Immature natural killer cell (primary cell): ENCODE results near the gene HLA-DMA. TPM values are rescaled to one million over a fixed set of nuclear protein-coding genes. Genes with fewer than 3 reads are reported as not detected.
A peak's percentile ranks its signal among the peaks of the same experiment; 100 is the strongest.
"Not testable (repeated sequence)": the region's sequence is repeated elsewhere in the genome, so short reads cannot be mapped to it uniquely, and the experiment has no call there.

Experiments
- DNase-seq, 3 donors: peaks; one replicate each; pipeline ENCODE4 v3.0.0; 2022; ENCODE audit warnings: mixed read lengths in 1 of 3
- H3K27ac Mint-ChIP-seq, 6 donors: one replicate each; pipeline ENCODE4 v1.8.0; 2020; ENCODE audit warnings: mixed read lengths in 6 of 6, mild to moderate bottlenecking in 5 of 6, inconsistent platforms in 4 of 6, moderate library complexity in 3 of 6
- H3K27me3 Mint-ChIP-seq, 3 donors: one replicate each; pipeline ENCODE4 v1.8.0; 2020 to 2021; ENCODE audit warnings: low read depth in 3 of 3, mild to moderate bottlenecking in 3 of 3, mixed read lengths in 3 of 3, moderate library complexity in 3 of 3, inconsistent platforms in 1 of 3
- H3K36me3 Mint-ChIP-seq, 3 donors: one replicate each; pipeline ENCODE4 v1.8.0; 2020; ENCODE audit warnings: mixed read lengths in 3 of 3, inconsistent platforms in 2 of 3, mild to moderate bottlenecking in 2 of 3
- H3K4me1 Mint-ChIP-seq, 2 donors: one replicate each; pipeline ENCODE4 v1.8.0; 2020; ENCODE audit warnings: inconsistent platforms in 2 of 2, mild to moderate bottlenecking in 2 of 2, mixed read lengths in 2 of 2, moderate library complexity in 1 of 2
- H3K4me3 Mint-ChIP-seq, 5 donors: one replicate each; pipeline ENCODE4 v1.8.0; 2020; ENCODE audit warnings: mild to moderate bottlenecking in 5 of 5, mixed read lengths in 5 of 5, inconsistent platforms in 3 of 5, moderate library complexity in 3 of 5
- H3K9me3 Mint-ChIP-seq, 6 donors: one replicate each; pipeline ENCODE4 v1.8.0; 2020; ENCODE audit warnings: mild to moderate bottlenecking in 6 of 6, mixed read lengths in 6 of 6, inconsistent platforms in 4 of 6, moderate library complexity in 3 of 6
- polyA plus RNA-seq, 3 donors: library from polyadenylated mRNA; unstranded; fragments of 300-500 nt; fragmentation: Illumina TruSeq; gene quantifications; one replicate each; pipeline ENCODE4 v1.2.3, GENCODE V29; 2021

HLA-DMA gene
- polyA plus RNA-seq, 3 donors from 2014 or later: 39.2 to 78.7 (median 69.7) TPM

DNA sequence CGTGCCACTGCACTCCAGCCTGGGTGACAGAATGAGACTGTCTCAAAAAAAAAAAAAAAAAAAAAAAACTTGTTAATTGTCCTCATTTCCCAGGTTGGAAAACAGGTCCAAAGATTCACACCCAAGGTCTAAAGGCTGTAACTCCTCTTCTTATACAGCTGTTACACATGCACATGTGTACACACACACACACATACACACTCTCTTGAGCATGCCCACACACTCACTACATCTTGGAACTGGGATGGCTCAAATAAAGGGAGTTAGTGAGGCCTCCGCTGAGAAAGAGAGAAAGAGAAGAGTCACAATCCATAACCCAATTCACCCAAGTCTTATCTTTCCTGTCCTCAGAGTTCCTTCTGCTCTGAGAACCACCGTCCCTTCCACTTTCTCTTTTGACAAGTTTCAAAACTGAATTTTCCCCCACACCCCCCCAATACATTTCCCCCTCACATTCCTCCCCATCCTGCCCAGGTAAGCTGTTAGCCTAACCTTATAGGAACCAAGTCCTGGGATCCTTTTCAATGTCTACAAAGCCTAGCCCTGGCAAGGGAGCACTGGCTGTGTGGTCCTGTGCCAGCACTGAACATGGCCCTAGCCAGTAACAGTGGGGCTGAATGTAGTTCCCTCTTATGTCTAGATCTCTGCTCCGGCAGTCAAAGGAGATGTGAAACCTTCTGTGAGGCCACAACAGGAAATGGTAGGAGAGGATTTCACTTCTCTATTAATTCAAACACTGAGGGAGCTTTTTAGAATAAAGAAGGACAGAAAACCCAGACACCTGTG is 8.8 kb downstream of the HLA-DMA start:
- no peaks in the 10 kb centered on the region for H3K36me3 Mint-ChIP-seq
- H3K4me1 Mint-ChIP-seq: peaks cover 60 to 70% of the 10 kb centered on the region in 2 donors
- H3K4me3 Mint-ChIP-seq: peak overlapping the region; percentile 78 to 91 (median 85)
- peaks cover 0 to 8% (median 2%) of the 10 kb centered on the region in 3 donors for H3K27me3 Mint-ChIP-seq
- H3K9me3 Mint-ChIP-seq: no peaks in the 10 kb centered on the region
- peak; percentile 45 to 50 (median 49) for DNase-seq
- H3K27ac Mint-ChIP-seq: peak overlapping the region; percentile 91 to 98 (median 96)

DNA sequence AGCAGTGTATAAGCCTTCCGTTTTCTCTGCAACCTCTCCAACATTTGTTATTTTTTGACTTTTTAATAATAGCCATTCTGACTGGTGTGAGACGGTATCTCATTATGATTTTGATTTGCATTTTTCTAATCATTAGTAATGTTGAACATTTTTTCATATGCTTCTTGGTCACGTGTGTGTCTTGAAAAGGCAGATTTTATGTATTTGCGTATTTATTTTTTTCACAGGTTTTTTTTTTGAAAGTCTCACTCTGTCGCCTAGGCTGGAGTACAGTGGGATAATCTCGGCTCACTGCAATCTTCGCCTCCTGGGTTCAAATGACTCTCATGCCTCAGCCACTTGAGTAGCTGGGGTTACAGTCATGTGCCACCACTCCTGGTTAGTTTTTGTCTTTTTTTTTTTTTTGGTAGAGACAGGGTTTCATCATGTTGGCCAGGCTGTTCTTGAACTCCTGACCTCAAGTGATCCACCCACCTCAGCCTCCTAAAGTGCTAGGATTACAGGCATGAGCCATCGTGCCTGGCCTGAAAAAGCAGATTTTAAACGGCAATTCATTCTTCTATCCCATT is 10.3 kb downstream of the HLA-DMA start:
- not testable (repeated sequence) for H3K27me3 Mint-ChIP-seq, DNase-seq

DNA sequence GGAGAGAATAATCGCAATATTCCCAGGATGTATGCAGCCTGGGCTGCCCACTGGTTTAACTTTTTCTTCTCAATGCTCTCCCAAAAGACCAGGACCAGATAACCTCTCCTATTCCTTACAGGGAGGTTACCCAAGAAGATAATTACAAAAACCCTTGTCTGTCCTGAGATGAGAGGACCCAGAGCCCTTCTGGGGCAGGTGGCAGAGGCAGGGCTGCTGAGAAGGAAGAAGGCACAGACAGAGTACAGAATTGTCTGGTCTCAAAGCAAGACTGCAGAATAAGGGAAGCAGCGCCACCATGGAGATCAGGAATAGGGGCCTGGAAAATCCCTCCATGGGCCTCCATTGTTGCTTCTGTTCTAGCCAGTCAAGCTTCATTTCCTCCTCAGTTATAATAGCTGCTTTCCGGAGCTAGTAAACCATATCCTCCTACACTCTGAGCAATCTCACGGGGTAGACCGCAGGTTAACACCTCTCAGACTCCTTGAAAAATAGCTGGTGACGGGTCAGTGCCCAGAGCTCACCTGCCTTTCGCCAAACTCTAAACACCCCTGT is 11.6 kb downstream of the HLA-DMA start:
- H3K4me3 Mint-ChIP-seq: peak overlapping the region; percentile 89 to 97 (median 94)
- H3K27ac Mint-ChIP-seq: peak overlapping the region; percentile 95 to 99 (median 98)
- peaks cover 60 to 70% of the 10 kb centered on the region in 2 donors for H3K4me1 Mint-ChIP-seq
- peak; percentile 72 to 75 (median 75) for DNase-seq
- peaks cover 12 to 18% (median 17%) of the 10 kb centered on the region in 3 donors for H3K36me3 Mint-ChIP-seq
- no peaks in the 10 kb centered on the region for H3K9me3 Mint-ChIP-seq
- peaks cover 0 to 8% (median 2%) of the 10 kb centered on the region in 3 donors for H3K27me3 Mint-ChIP-seq

More for the DNA sequence above, 10.3 kb downstream of the HLA-DMA start:
- peak overlapping the region in 4 of 5 donors; percentile 46 to 97 (median 78) for H3K4me3 Mint-ChIP-seq
- peaks cover 60 to 70% of the 10 kb centered on the region in 2 donors for H3K4me1 Mint-ChIP-seq
- H3K27ac Mint-ChIP-seq: peak overlapping the region; percentile 74 to 98 (median 86)
- not testable (repeated sequence) for H3K36me3 Mint-ChIP-seq, H3K9me3 Mint-ChIP-seq

DNA sequence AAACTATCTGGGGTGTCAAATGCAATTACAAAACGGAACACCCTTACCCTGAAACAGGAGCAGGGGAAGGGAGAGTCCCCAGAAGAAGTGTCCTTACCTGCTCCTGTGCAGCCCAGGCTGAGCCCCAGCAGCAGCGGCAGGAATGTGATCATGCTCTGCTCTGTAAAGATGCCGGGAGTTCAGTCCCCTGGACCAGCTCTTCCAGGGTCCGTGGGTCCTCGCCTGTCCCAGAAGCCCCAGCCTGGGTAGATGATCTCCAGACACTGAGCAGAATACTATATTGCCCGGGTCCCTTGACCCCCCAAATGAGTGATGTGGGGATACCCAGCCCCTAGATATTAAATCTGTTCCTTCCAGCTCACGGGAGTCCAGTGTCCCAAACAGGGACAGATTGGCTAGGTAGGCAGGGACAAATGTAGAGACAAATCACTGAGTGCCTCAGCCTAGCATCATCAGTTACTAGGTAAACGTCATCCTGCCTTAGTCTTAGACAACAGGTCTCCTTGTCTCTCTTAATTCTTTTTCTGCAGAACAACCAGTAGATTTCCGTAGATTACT is 12.2 kb downstream of the HLA-DMA start, which contains the start of gene HLA-DMB:
Gene HLA-DMB (minus strand): TSS at position 373 of the 558 bp plus-strand sequence. CDS start 221 bp downstream, at position 152.
- peak; percentile 71 to 74 (median 73) for DNase-seq
- peaks cover 60 to 67% of the 10 kb centered on the region in 2 donors for H3K4me1 Mint-ChIP-seq

DNA sequence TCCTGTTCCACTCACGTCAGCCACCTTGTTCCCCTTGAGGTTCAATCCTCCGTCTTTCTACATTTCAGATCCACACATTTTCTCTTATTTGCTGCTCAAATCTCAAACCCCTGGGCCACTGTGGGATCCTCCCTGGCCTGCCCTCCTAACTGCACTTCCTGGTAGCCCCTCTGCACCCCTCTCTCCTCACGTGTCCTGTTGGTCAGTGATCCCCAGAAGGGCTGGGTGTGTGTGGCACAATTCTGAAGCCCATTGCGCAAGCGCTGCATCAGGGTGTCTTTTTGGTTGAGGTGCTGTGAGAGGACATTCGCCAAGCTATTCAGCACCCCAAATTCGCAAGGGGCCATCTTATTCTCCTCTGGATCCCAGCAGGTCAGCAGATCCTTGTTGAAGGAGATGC is 14.4 kb downstream of the HLA-DMA start:
- Mint-ChIP-seq H3K4me1 (peaks cover 40 to 50% of the 10 kb centered on the region in 2 donors), H3K9me3 (no peaks in the 10 kb centered on the region), H3K36me3 (peaks cover 15 to 24% (median 22%) of the 10 kb centered on the region in 3 donors), H3K27ac (peak overlapping the region in 1 of 6 donors; percentile 38), H3K27me3 (peaks cover 0 to 2% (median 0%) of the 10 kb centered on the region in 3 donors), H3K4me3 (no peak overlapping the region)
- no peak for DNase-seq

More for the DNA sequence above, 12.2 kb downstream of the HLA-DMA start, which contains the start of gene HLA-DMB:
- Mint-ChIP-seq H3K27ac (peak within 1 kb of the TSS; percentile 95 to 99 (median 98)), H3K4me3 (peak within 1 kb of the TSS; percentile 89 to 97 (median 94)), H3K27me3 (peaks cover 0 to 10% (median 2%) of the 10 kb centered on the region in 3 donors), H3K36me3 (peaks cover 15 to 22% (median 18%) of the 10 kb centered on the region in 3 donors), H3K9me3 (no peaks in the 10 kb centered on the region)

DNA sequence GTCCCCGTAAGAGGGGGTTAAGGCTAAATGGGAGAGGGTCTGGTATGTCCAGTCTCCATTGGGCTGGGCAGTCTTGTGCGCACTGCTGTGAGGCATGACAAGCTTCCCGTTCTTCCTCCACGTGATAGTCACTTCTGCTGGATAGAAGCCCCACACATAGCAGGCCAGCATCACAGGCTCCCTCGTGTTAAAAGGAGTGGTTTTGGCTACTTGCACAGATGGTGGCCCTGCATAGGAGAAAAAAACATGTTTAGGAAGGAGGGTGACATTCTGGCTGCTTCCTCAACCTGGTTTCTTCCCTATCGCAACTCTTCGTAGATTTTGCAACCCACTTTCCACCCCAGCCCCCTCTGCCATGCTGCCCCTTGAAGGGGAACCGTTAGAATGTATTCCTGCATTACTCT is 15.7 kb downstream of the HLA-DMA start:
- no peak overlapping the region for H3K27ac Mint-ChIP-seq
- no peaks in the 10 kb centered on the region for H3K9me3 Mint-ChIP-seq
- H3K4me1 Mint-ChIP-seq: peaks cover 30 to 41% of the 10 kb centered on the region in 2 donors
- no peak for DNase-seq
- H3K27me3 Mint-ChIP-seq: peaks cover 0 to 2% (median 0%) of the 10 kb centered on the region in 3 donors
- no peak overlapping the region for H3K4me3 Mint-ChIP-seq
- H3K36me3 Mint-ChIP-seq: peaks cover 15 to 24% (median 22%) of the 10 kb centered on the region in 3 donors

DNA sequence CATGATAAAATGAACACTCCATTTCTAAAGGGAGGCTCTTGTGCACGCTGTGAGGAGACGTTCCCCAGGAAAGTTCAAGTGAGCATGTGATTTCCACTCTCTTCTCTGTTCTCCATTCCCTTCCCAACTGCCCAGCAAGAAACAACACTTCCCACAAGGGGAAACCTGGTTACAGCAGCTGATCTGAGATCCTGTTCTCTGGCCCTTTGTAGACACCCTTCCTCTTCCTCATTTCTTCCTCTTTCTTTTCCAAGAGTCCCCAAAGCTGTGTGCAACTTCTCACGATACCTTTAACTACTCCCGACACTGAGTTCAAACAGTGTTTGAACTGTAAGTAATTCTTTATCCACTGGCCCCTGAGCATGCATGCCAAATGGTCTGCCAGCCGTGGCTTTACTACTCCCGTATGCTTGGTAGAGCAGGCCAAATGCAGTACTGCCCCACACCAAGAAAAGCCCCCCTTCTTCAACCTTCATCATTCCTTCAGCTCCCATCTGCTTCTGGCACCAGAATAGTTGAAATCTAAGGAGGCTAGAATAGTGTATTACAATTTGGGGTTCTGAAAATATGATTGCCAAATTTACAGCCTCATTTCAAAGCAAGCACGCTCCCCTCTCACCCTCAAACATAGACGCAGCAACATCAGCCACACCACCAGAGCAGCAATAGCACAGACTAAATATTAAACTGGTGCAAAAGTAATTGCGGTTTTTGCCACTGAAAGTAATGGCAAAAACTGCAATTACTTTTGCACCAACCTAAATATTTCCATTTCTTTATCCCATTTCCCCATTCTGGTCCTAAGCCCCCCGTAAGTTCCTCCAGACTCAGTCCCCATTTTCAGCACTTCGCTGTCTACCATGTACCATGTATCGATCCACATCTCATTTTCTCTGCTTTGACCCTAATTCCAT is 16.4 kb downstream of the HLA-DMA start:
- H3K27ac Mint-ChIP-seq: peak overlapping the region in 1 of 6 donors; percentile 54
- no peak overlapping the region for H3K4me3 Mint-ChIP-seq

DNA sequence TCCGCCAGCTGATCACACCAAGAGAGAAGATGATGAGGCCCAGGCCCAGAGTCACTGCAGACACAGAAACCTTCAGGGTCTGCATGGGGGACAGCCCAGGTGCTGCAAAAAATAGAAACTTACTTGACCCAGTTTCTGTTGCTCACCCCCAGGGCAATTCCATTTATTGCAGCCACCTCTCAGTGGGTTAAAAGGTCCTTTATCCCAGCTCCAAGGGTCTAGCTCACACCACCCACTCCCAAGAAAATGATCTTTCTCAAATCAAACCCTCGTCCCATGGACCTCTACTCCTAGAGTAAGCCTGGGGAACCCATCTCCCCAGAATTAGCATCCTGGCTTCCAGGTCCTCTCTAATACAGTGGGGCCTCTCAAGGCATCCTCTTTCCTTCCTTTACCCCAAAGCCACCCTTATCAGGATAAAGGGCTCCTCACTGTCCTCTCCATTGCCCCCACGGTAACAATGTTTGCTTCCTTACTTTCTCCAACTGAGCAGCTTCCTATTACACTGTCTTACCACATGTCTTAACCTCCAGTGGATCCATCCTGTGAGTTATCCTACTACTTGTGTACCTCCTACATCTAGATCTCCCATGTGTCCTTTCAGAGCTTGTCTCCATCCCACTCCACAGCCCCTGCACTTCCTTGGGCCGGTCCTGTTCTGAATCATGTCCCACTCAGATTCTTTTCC is 17.2 kb downstream of the HLA-DMA start:
- Mint-ChIP-seq H3K9me3 (no peaks in the 10 kb centered on the region), H3K4me3 (no peak overlapping the region), H3K27ac (peak overlapping the region in 2 of 6 donors; percentile 17 to 54), H3K4me1 (peaks cover 15 to 25% of the 10 kb centered on the region in 2 donors), H3K27me3 (peaks cover 0 to 2% (median 0%) of the 10 kb centered on the region in 3 donors), H3K36me3 (peaks cover 15 to 24% (median 22%) of the 10 kb centered on the region in 3 donors)
- no peak for DNase-seq

More for the DNA sequence above, 16.4 kb downstream of the HLA-DMA start:
- no peaks in the 10 kb centered on the region for H3K9me3 Mint-ChIP-seq
- H3K27me3 Mint-ChIP-seq: peaks cover 0 to 2% (median 0%) of the 10 kb centered on the region in 3 donors
- peaks cover 23 to 33% of the 10 kb centered on the region in 2 donors for H3K4me1 Mint-ChIP-seq
- H3K36me3 Mint-ChIP-seq: peaks cover 15 to 24% (median 22%) of the 10 kb centered on the region in 3 donors
- no peak for DNase-seq

DNA sequence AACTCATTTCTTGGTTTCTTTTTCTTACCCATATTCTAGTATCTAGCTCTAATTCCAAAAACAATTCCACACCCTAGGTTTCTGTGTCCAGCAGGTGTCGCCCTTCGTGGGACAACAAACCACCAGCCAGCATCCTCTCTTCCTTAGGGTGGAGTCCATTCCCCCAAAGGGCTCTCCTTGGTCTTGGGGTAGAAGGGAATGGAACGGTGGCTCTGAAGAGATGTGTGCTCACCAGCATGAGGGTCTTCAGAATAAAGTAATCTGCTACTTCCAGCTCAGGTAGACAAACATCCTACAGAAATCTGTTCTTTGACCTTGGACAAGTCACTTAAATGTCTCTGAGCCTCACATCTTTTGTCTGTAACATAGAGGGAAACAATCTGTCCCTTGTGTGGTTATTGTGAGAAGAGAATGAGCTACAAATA is 19.2 kb downstream of the HLA-DMA start:
- Mint-ChIP-seq H3K27me3 (peaks cover 0 to 2% (median 0%) of the 10 kb centered on the region in 3 donors), H3K27ac (peak overlapping the region in 2 of 6 donors; percentile 2 to 6), H3K4me3 (no peak overlapping the region), H3K36me3 (peaks cover 15 to 24% (median 22%) of the 10 kb centered on the region in 3 donors), H3K4me1 (peaks cover 5 to 9% of the 10 kb centered on the region in 2 donors), H3K9me3 (no peaks in the 10 kb centered on the region)
- peak; percentile 64 to 71 (median 70) for DNase-seq

DNA sequence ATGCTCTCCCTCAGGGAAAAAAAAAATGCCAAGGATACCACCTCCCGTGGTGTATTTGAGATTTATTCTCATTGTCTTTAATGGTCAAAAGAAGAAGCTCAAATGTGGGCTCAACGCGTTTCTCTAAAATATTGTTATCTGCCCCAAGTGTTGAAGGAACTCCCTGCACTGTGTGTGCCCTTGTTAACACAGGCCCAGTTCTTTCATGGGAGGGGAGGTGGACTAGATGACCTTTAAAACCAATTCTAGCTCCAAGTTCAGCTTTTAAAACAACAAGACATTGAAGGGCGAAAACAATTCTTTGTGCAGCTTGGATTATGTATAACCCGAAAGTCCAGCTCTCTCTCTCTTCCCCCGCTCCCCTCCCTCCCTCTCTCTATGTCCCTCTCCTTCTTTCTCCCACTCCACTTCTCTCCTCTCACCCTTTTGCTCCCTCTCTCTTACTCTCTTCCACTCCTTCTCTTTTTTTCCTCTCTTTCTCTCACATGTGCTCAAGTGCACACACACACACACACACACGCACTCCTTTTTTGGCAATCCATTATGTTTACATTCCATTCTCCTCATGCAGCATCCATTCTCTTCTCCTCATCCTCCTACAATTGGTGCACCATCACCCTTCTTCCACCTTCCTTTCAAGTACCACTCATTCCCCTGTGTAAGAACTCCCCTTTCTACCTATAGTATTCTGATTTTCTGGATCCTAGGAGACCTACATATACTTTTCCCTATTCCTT is 20.6 kb downstream of the HLA-DMA start:
- no peaks in the 10 kb centered on the region for H3K9me3 Mint-ChIP-seq
- H3K27ac Mint-ChIP-seq: peak overlapping the region in 1 of 6 donors; percentile 86
- H3K27me3 Mint-ChIP-seq: peaks cover 0 to 3% (median 0%) of the 10 kb centered on the region in 3 donors
- H3K4me3 Mint-ChIP-seq: no peak overlapping the region
- peaks cover 9 to 15% (median 13%) of the 10 kb centered on the region in 3 donors for H3K36me3 Mint-ChIP-seq
- no peak for DNase-seq
- peaks cover 5 to 9% of the 10 kb centered on the region in 2 donors for H3K4me1 Mint-ChIP-seq

DNA sequence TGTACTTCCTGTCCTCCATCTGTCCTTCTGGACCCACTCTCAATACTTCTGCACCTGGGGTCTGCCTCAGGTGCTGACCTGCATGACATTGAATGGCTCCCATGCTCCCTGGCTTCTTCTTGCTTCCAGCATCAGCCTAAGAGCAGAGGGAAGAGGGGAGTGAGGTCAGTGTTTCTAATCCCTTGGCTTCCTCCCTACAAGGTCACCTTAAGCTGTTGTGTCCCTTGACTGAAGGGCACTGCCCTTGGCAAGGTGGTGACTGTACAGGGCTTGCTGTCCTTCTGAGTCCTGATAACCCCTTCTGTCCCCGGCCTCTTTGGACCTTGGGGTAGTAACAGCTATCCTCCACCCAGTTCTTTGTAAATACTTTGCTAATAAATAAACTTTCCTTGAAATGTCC is 21.7 kb downstream of the HLA-DMA start:
- no peak overlapping the region for H3K4me3 Mint-ChIP-seq
- H3K36me3 Mint-ChIP-seq: peaks cover 3 to 6% (median 4%) of the 10 kb centered on the region in 3 donors
- H3K27me3 Mint-ChIP-seq: peaks cover 0 to 6% (median 5%) of the 10 kb centered on the region in 3 donors
- H3K9me3 Mint-ChIP-seq: no peaks in the 10 kb centered on the region
- peak overlapping the region in 1 of 6 donors; percentile 20 for H3K27ac Mint-ChIP-seq
- peaks cover 5 to 9% of the 10 kb centered on the region in 2 donors for H3K4me1 Mint-ChIP-seq
- no peak for DNase-seq
